Thymus (tissue), 11 donors: ENCODE measurements around the gene TNNC1. TPM values are rescaled to one million over a fixed set of nuclear protein-coding genes. Genes with fewer than 3 reads are reported as not detected.

Experiments used
- DNase-seq, 9 donors: peaks; one replicate each; pipeline ENCODE4 v3.0.0-alpha.2; 2013; ENCODE audit warnings: low spot score in 9 of 9, low read depth in 6 of 9, missing footprints in 1 of 9
- H3K27ac ChIP-seq, 2 donors: one replicate each; pipeline ENCODE4 v1.5.1; 2013; ENCODE audit warnings: control low read depth in 1 of 2, low read depth in 1 of 2, low read length in 1 of 2, mild to moderate bottlenecking in 1 of 2, moderate library complexity in 1 of 2
- H3K27me3 ChIP-seq, 2 donors: one replicate each; pipeline ENCODE4 v1.5.1; 2013; ENCODE audit warnings: low read length in 1 of 2; ENCODE audit not compliant: control insufficient read depth in 2 of 2, insufficient read depth in 1 of 2
- H3K36me3 ChIP-seq, 2 donors: one replicate each; pipeline ENCODE4 v1.5.1; 2013; ENCODE audit warnings: low read length in 1 of 2, mild to moderate bottlenecking in 1 of 2, moderate library complexity in 1 of 2; ENCODE audit not compliant: control insufficient read depth in 2 of 2, insufficient read depth in 2 of 2
- H3K4me1 ChIP-seq, 2 donors: one replicate each; pipeline ENCODE4 v1.5.1; 2013; ENCODE audit warnings: low read length in 2 of 2; ENCODE audit not compliant: control insufficient read depth in 2 of 2, insufficient read depth in 2 of 2
- H3K4me3 ChIP-seq, 2 donors: one replicate each; pipeline ENCODE4 v1.5.1; 2013; ENCODE audit warnings: low read length in 2 of 2, control low read depth in 1 of 2, mild to moderate bottlenecking in 1 of 2
- H3K9me3 ChIP-seq, 2 donors: one replicate each; pipeline ENCODE4 v1.5.1; 2013; ENCODE audit warnings: low read length in 1 of 2, mild to moderate bottlenecking in 1 of 2; ENCODE audit not compliant: control insufficient read depth in 2 of 2, insufficient read depth in 1 of 2
- WGBS: extraction: QIAGEN DNeasy Blood & Tissue Kit; methylation state at CpG from one replicate; pipeline ENCODE4 v1.1.7; 2013; 5-methylcytosine and 5-hydroxymethylcytosine counted together
- polyA plus RNA-seq: library from polyadenylated mRNA; stranded (reverse); fragments of 200-250 nt; gene quantifications from one replicate; pipeline ENCODE4 v1.2.3, GENCODE V29; 2013
- total RNA-seq: library from RNA; stranded (reverse); fragments of 120-200 nt; gene quantifications from one replicate; pipeline ENCODE4 v1.2.4, GENCODE V29; 2013
- donor health status: healthy.

Gene TNNC1
- total and polyA plus RNA-seq, 2 donors = 5.5 to 10.2 TPM

DNA sequence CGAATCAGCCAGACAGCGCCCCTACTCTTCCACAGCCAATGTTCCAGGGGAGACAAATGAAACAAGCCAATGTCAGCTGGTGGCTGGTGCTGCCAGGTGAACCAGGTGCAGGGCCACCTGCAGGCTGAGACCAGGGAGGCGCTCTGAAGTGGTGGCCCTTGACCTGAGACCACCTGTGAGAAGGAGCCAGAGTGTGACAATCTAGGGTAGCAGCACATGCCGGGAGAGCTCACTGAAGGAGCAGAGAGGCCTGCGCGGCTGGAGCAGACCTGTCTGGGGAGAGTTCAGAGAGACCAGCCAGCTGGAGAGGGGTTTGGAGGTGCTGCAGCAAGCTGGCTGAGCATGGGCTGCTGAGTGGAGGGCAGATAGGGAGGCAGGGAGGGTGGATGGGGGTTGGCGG, 40.6 kb upstream of the TNNC1 start:
- Histone ChIP-seq H3K9me3 (no peaks in the 10 kb centered on the region), H3K27me3 (peaks cover 0 to 35% of the 10 kb centered on the region in 2 donors), H3K36me3 (peaks cover 41 to 42% of the 10 kb centered on the region in 2 donors), H3K27ac (no peak overlapping the region), H3K4me3 (no peak overlapping the region), H3K4me1 (peaks cover 0 to 23% of the 10 kb centered on the region in 2 donors)
- peak in 1 of 9 donors; percentile 13 for DNase-seq
- WGBS = 94% methylated on average over 7 of the region's 7 CpGs

DNA sequence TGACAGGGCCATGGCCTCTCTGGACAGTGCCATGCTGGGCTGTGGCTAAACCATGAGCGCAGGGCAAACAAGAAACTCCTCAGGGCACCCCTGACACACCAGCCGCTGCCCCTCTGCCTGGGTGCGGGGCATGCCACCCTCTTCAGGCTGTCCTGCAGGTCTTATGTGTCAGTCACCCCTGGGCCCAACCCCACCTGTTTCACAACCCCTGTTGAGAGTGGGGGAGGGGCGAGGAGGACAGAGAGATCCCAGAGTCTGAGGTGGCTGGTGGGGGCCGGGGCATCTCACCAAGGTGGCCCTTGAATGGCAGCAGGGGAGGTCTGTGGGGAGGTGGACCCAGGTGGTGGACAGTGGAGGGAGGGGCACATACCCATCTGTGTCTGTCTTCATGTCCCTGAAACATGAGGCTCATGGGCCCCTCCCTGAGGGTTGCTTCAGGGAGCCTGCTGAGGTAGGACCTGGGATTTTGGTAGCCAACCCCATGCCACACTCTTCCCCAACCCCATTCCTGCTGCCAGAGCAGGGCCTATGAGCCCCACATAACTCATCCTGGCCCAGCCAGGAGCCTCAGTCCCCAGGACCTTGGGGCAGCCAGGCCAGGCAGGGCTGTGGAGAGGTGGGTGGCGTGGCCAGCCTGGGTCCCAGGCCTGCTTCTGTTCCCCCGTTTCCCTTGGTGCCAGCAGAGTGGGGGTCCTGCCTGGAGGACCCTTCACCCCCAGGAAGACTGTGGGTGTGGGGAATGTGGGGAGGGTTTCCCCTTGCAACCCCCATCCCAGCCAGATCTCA, 39.6 kb upstream of the TNNC1 start:
- H3K4me1 ChIP-seq = peaks cover 0 to 14% of the 10 kb centered on the region in 2 donors
- no peaks in the 10 kb centered on the region for H3K9me3 ChIP-seq
- H3K36me3 ChIP-seq = peaks cover 50 to 52% of the 10 kb centered on the region in 2 donors
- DNase-seq = no peak
- H3K27me3 ChIP-seq = peaks cover 0 to 28% of the 10 kb centered on the region in 2 donors
- WGBS = 98% methylated on average over 7 of the region's 7 CpGs
- H3K27ac ChIP-seq = no peak overlapping the region
- no peak overlapping the region for H3K4me3 ChIP-seq

DNA sequence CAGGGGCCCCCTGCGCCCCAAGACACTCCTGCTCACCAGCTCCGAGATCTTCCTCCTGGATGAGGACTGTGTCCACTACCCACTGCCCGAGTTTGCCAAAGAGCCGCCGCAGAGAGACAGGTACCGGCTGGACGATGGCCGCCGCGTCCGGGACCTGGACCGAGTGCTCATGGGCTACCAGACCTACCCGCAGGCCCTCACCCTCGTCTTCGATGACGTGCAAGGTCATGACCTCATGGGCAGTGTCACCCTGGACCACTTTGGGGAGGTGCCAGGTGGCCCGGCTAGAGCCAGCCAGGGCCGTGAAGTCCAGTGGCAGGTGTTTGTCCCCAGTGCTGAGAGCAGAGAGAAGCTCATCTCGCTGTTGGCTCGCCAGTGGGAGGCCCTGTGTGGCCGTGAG, 38.2 kb upstream of the TNNC1 start:
- Histone ChIP-seq H3K27me3 (peaks cover 0 to 20% of the 10 kb centered on the region in 2 donors), H3K4me3 (no peak overlapping the region), H3K9me3 (no peaks in the 10 kb centered on the region), H3K27ac (no peak overlapping the region), H3K4me1 (peaks cover 0 to 9% of the 10 kb centered on the region in 2 donors), H3K36me3 (peaks cover 63 to 66% of the 10 kb centered on the region in 2 donors)
- DNase-seq = no peak
- 97% methylated on average over 21 of the region's 21 CpGs for WGBS

DNA sequence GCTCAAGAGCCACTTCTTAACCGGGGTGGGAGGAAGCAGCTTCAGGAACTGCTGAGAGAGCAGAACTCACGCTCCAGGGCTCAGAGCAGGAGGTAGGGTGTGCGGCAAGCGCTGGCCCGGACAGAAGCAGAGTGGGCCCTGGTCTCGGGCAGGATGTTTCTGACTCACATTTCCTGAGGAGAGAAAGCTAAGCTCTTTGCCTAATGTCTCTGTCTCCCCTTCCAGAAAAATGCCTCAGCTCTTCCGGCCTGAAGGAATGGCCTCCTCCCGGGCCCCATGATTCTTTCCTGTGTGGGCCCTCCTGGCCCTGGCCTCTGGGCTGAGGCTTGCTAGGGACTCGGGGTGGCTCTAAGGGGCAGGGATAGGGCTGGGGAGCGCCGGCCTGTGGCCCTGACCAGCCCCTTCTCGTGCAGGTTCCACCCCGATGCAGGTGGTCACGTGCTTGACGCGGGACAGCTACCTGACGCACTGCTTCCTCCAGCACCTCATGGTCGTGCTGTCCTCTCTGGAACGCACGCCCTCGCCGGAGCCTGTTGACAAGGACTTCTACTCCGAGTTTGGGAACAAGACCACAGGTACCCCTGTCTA, 37.2 kb upstream of the TNNC1 start:
- peaks cover 0 to 9% of the 10 kb centered on the region in 2 donors for H3K4me1 ChIP-seq
- H3K27ac ChIP-seq = no peak overlapping the region
- WGBS = 90% methylated on average over 23 of the region's 23 CpGs
- H3K36me3 ChIP-seq = peaks cover 73 to 75% of the 10 kb centered on the region in 2 donors
- H3K9me3 ChIP-seq = no peaks in the 10 kb centered on the region
- H3K27me3 ChIP-seq = peaks cover 0 to 14% of the 10 kb centered on the region in 2 donors
- no peak for DNase-seq
- no peak overlapping the region for H3K4me3 ChIP-seq

DNA sequence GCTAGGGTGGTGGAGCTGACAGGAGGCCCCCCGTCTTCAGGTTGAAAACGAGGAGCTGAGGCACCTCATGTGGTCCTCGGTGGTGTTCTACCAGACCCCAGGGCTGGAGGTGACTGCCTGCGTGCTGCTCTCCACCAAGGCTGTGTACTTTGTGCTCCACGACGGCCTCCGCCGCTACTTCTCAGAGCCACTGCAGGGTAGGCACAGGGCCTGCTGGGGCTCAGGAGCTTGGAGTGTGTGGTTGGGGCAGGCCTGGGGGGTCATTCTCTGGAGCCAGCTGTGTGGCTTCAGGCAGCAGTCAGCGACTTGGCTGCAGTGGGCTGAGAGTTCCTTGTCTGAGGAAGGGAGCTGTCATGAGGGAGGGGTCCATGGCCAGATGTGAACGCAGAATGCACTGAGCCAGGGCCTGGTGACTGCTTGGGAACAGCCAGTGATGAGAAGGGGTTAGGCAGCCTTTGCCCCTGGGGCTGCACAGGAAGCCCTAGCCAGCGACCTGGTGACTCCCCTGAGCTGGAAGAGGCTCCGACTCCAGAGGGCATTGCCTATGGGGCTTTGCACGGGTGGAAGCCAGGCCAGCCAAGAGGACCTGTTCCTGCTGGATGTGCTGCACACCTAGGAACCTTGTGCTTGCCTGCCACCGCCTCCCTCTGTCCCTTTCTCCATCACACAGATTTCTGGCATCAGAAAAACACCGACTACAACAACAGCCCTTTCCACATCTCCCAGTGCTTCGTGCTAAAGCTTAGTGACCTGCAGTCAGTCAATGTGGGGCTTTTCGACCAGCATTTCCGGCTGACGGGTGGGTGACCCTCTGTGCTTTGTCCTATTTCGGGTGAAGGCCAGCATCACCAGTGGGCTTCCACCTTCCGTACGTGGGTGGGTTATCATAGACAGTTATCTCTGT, 36.4 kb upstream of the TNNC1 start:
- H3K4me1 ChIP-seq = peaks cover 0 to 9% of the 10 kb centered on the region in 2 donors
- no peak overlapping the region for H3K27ac ChIP-seq
- H3K9me3 ChIP-seq = no peaks in the 10 kb centered on the region
- WGBS = 90% methylated on average over 22 of the region's 22 CpGs
- H3K36me3 ChIP-seq = peaks cover 80 to 82% of the 10 kb centered on the region in 2 donors
- H3K27me3 ChIP-seq = peaks cover 0 to 6% of the 10 kb centered on the region in 2 donors
- no peak for DNase-seq
- H3K4me3 ChIP-seq = no peak overlapping the region

DNA sequence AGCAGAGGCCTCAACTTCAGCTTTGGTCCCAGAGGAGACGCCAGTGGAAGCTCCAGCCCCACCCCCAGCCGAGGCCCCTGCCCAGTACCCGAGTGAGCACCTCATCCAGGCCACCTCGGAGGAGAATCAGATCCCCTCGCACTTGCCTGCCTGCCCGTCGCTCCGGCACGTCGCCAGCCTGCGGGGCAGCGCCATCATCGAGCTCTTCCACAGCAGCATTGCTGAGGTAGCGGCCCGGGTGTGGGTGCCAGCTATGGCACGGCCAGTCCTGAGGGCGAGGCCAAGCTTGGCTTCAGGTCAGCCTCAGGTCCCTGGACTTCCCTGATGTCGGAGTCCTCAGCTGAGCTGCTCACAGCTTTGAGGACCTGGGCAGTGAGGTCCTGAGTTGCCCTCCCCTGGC, 35.6 kb upstream of the TNNC1 start:
- H3K9me3 ChIP-seq = no peaks in the 10 kb centered on the region
- no peaks in the 10 kb centered on the region for H3K27me3 ChIP-seq
- no peak for DNase-seq
- peaks cover 0 to 3% of the 10 kb centered on the region in 2 donors for H3K4me1 ChIP-seq
- peaks cover 88 to 91% of the 10 kb centered on the region in 2 donors for H3K36me3 ChIP-seq
- no peak overlapping the region for H3K27ac ChIP-seq
- no peak overlapping the region for H3K4me3 ChIP-seq
- 97% methylated on average over 18 of the region's 18 CpGs for whole genome bisulfite sequencing

DNA sequence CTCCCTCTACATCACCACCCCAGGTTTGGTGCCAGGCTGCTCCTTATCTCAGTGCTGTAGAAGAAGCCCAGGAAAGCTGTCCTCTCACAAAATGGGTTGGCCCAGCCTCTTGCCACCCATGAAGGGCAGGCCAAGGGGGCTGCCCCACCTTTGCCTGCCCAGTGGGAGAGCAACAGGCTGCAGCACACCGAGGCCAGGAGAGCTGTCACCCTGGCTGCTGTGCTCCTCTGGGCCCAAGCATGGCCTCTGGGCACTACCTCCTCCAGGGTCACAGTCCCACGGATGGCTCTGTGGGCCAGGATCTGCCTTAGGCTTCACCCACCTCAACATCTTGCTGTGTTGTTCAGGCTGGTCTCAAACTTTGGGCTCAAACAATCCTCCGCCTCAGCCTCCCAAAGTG, 34.9 kb upstream of the TNNC1 start:
- Histone ChIP-seq H3K4me1 (no peaks in the 10 kb centered on the region), H3K4me3 (no peak overlapping the region), H3K27me3 (no peaks in the 10 kb centered on the region), H3K27ac (no peak overlapping the region), H3K9me3 (no peaks in the 10 kb centered on the region), H3K36me3 (peaks cover 88 to 93% of the 10 kb centered on the region in 2 donors)
- DNase-seq = no peak
- 98% methylated on average over 3 of the region's 3 CpGs for WGBS

DNA sequence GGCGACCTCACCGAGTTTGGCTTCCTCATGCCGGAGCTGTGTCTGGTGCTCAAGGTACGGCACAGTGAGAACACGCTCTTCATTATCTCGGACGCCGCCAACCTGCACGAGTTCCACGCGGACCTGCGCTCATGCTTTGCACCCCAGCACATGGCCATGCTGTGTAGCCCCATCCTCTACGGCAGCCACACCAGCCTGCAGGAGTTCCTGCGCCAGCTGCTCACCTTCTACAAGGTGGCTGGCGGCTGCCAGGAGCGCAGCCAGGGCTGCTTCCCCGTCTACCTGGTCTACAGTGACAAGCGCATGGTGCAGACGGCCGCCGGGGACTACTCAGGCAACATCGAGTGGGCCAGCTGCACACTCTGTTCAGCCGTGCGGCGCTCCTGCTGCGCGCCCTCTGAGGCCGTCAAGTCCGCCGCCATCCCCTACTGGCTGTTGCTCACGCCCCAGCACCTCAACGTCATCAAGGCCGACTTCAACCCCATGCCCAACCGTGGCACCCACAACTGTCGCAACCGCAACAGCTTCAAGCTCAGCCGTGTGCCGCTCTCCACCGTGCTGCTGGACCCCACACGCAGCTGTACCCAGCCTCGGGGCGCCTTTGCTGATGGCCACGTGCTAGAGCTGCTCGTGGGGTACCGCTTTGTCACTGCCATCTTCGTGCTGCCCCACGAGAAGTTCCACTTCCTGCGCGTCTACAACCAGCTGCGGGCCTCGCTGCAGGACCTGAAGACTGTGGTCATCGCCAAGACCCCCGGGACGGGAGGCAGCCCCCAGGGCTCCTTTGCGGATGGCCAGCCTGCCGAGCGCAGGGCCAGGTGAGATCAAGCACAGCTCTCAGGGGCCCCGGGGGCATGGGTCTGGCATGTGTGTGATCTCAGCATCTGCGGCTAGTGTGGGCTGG, 34.2 kb upstream of the TNNC1 start:
- no peaks in the 10 kb centered on the region for H3K27me3 ChIP-seq
- H3K36me3 ChIP-seq = peaks cover 89 to 90% of the 10 kb centered on the region in 2 donors
- WGBS = 99% methylated on average over 59 of the region's 59 CpGs
- H3K4me1 ChIP-seq = peaks cover 0 to 3% of the 10 kb centered on the region in 2 donors
- H3K4me3 ChIP-seq = no peak overlapping the region
- H3K27ac ChIP-seq = no peak overlapping the region
- no peak for DNase-seq
- no peaks in the 10 kb centered on the region for H3K9me3 ChIP-seq
